ENCODE results near the gene R3HDM2.
"Not testable (repeated sequence)": the region's sequence is repeated elsewhere in the genome, so short reads cannot be mapped to it uniquely, and the experiment has no call there.

The R3HDM2 gene

GRCh38 chr12:57329219-57329618 is 101.6 kb downstream of the R3HDM2 start:
- no peak for DNase-seq (ENCODE audit: low read depth in 3 of 3)

GRCh38 chr12:57325395-57325794 is 105.4 kb downstream of the R3HDM2 start:
- DNase-seq (ENCODE audit: low read depth in 3 of 3), result no peak

GRCh38 chr12:57323416-57323815 is 107.4 kb downstream of the R3HDM2 start:
- DNase-seq (ENCODE audit: low read depth in 3 of 3), result no peak

- no peak for DNase-seq (ENCODE audit: low read depth in 3 of 3)
Measured at GRCh38 chr12:57320639-57321038, 110.2 kb downstream of the R3HDM2 start.

GRCh38 chr12:57319678-57320469 is 111.0 kb downstream of the R3HDM2 start:
- DNase-seq (ENCODE audit: low read depth in 3 of 3), result no peak

- DNase-seq (ENCODE audit: low read depth in 3 of 3), result no peak
Measured at GRCh38 chr12:57315681-57316080, 115.2 kb downstream of the R3HDM2 start.

- not testable (repeated sequence) for DNase-seq (ENCODE audit: low read depth in 3 of 3)
Measured at GRCh38 chr12:57312287-57312686, 118.6 kb downstream of the R3HDM2 start.

- DNase-seq (ENCODE audit: low read depth in 3 of 3), result no peak
Measured at GRCh38 chr12:57309420-57309819, 121.4 kb downstream of the R3HDM2 start.

GRCh38 chr12:57300961-57301584 is 129.8 kb downstream of the R3HDM2 start:
- no peak for DNase-seq (ENCODE audit: low read depth in 3 of 3)

- DNase-seq (ENCODE audit: low read depth in 3 of 3), result no peak
Measured at GRCh38 chr12:57299514-57300016, 131.3 kb downstream of the R3HDM2 start.

GRCh38 chr12:57296291-57296690 is 134.6 kb downstream of the R3HDM2 start:
- no peak for DNase-seq (ENCODE audit: low read depth in 3 of 3)

- DNase-seq (ENCODE audit: low read depth in 3 of 3), result not testable (repeated sequence)
Measured at GRCh38 chr12:57282073-57282472, 148.8 kb downstream of the R3HDM2 start.

- DNase-seq (ENCODE audit: low read depth in 3 of 3), result peak; percentile 38 to 61 (median 59)
Measured at GRCh38 chr12:57280211-57281062, 150.4 kb downstream of the R3HDM2 start.

- DNase-seq (ENCODE audit: low read depth in 3 of 3), result no peak
Measured at GRCh38 chr12:57278465-57279381, 152.1 kb downstream of the R3HDM2 start.

- no peak for DNase-seq (ENCODE audit: low read depth in 3 of 3)
Measured at GRCh38 chr12:57276935-57277563, 153.8 kb downstream of the R3HDM2 start.

GRCh38 chr12:57276233-57276632 is 154.6 kb downstream of the R3HDM2 start:
- not testable (repeated sequence) for DNase-seq (ENCODE audit: low read depth in 3 of 3)

GRCh38 chr12:57273516-57273915 is 157.3 kb downstream of the R3HDM2 start:
- DNase-seq (ENCODE audit: low read depth in 3 of 3), result no peak

GRCh38 chr12:57272337-57273151 is 158.3 kb downstream of the R3HDM2 start:
- DNase-seq (ENCODE audit: low read depth in 3 of 3), result no peak

- no peak for DNase-seq (ENCODE audit: low read depth in 3 of 3)
Measured at GRCh38 chr12:57270966-57271470, 159.8 kb downstream of the R3HDM2 start.

All from stimulated activated CD4-positive, alpha-beta T cell treated with anti-CD3 and anti-CD28 coated beads, TNF-alpha, amount 100 ng/mL, for 4 hours (primary cell).